SK-N-MC (cell line): ENCODE measurements around the gene PAM16.

Experiments used
- EZH2 ChIP-seq: fragments of 200-600 bp; sonication (generic); IDR thresholded peaks from one replicate; pipeline ENCODE4 v1.6.1; 2017; ENCODE audit warnings: antibody characterized with exemption
- POLR2AphosphoS5 ChIP-seq: IDR thresholded peaks from 2 replicates; pipeline ENCODE4 v1.6.1; 2012; ENCODE audit warnings: mild to moderate bottlenecking, low read depth, low read length, borderline replicate concordance

DNA sequence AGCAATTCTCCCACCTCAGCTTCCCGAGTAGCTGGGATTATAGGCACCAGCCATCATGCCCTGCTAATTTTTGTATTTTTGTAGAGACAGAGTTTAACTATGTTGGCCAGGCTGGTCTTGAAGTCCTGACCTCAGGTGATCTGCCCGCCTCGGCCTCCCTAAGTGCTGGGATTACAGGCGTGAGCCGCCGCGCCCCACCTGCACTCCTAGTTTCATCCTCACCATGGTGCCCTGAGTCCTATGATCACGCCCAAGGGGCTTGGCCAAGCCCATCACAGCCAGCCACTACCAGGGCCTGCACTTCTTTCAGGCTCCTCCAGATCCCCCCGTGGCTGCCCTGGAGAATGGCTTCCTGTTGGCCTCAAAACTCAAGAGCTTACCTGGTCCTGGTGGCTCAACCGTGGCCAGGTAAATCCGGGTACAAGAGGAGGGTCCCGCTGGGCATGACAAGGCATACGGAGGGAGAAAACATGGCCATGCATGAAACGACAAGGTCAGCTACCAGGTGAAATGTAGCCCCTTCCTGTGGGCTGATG, 57.9 kb downstream of the PAM16 start:
- TF ChIP-seq POLR2AphosphoS5 (no peak), EZH2 (no peak)
